Small intestine (tissue), 7 donors: ENCODE measurements around the gene LYPD6B. TPM values are rescaled to one million over a fixed set of nuclear protein-coding genes. Genes with fewer than 3 reads are reported as not detected.

ENCODE experiments used
- DNase-seq, 2 donors: peaks; one replicate each; pipeline versions ENCODE4 v3.0.0 to v3.0.0-alpha.2; 2013
- FAIRE-seq: peaks from 2 replicates; lab custom pipeline; 2012; peaks lifted over from hg19 to GRCh38; lab: Jason Lieb, UNC
- H3K27ac ChIP-seq, 3 donors: one replicate each; pipeline ENCODE4 v1.5.1; 2013; ENCODE audit warnings: low read length in 2 of 3, mild to moderate bottlenecking in 2 of 3, control low read depth in 1 of 3, inconsistent platforms in 1 of 3, low read depth in 1 of 3, moderate library complexity in 1 of 3
- H3K27me3 ChIP-seq, 3 donors: one replicate each; pipeline ENCODE4 v1.6.1; 2013; ENCODE audit warnings: low read length in 3 of 3, inconsistent platforms in 1 of 3; ENCODE audit not compliant: control insufficient read depth in 3 of 3, insufficient read depth in 3 of 3
- H3K36me3 ChIP-seq, 3 donors: one replicate each; pipeline ENCODE4 v1.6.1; 2013; ENCODE audit warnings: low read length in 3 of 3, inconsistent platforms in 1 of 3, low read depth in 1 of 3, mild to moderate bottlenecking in 1 of 3, moderate library complexity in 1 of 3; ENCODE audit not compliant: control insufficient read depth in 3 of 3, insufficient read depth in 2 of 3
- H3K4me1 ChIP-seq, 3 donors: one replicate each; pipeline ENCODE4 v1.6.1; 2013; ENCODE audit warnings: low read length in 2 of 3, inconsistent platforms in 1 of 3, low read depth in 1 of 3, mild to moderate bottlenecking in 1 of 3, moderate library complexity in 1 of 3; ENCODE audit not compliant: control insufficient read depth in 3 of 3, insufficient read depth in 2 of 3
- H3K4me3 ChIP-seq, 3 donors: one replicate each; pipeline ENCODE4 v1.5.1; 2013; ENCODE audit warnings: low read length in 3 of 3, control low read depth in 1 of 3, inconsistent platforms in 1 of 3, low read depth in 1 of 3, mild to moderate bottlenecking in 1 of 3, moderate library complexity in 1 of 3
- H3K9me3 ChIP-seq, 2 donors: one replicate each; pipeline ENCODE4 v1.6.1; 2013; ENCODE audit warnings: low read depth in 1 of 2, low read length in 1 of 2; ENCODE audit not compliant: control insufficient read depth in 2 of 2, insufficient read depth in 1 of 2
- WGBS, 3 donors: extraction: QIAGEN DNeasy Blood & Tissue Kit; methylation state at CpG; one replicate each; pipeline ENCODE4 v1.1.7; 2013; 5-methylcytosine and 5-hydroxymethylcytosine counted together
- polyA plus RNA-seq, 4 donors: library from polyadenylated mRNA; stranded (reverse) in 3 of 4; unstranded in 1 of 4; fragments of 200-250 nt in 3 of 4; fragments of 120-200 nt in 1 of 4; gene quantifications; one replicate each; pipeline versions ENCODE4 v1.2.1 to v1.2.3, GENCODE V29; 2013
- donor health status: healthy with polysubstance abuse.
- donor health status: control.
- donor health status: control.
- donor health status: Bipolar disorder and iron deficiency.
- donor health status: healthy.

LYPD6B gene
- polyA plus RNA-seq, 4 donors, result 1.3 to 28.0 (median 7.8) TPM

- no peak overlapping the region for H3K4me3 ChIP-seq
- no peak overlapping the region for H3K27ac ChIP-seq
- H3K27me3 ChIP-seq, result no peaks in the 10 kb centered on the region
- no peaks in the 10 kb centered on the region for H3K36me3 ChIP-seq
- no peak for FAIRE-seq
- 88 to 95% (median 93%) methylated on average over 5 of the region's 5 CpGs for WGBS, 3 donors
- H3K4me1 ChIP-seq, result no peaks in the 10 kb centered on the region
- H3K9me3 ChIP-seq, result no peaks in the 10 kb centered on the region
- DNase-seq, result no peak
Measured at GRCh38 chr2:149178612-149179011, 140.1 kb downstream of the LYPD6B start.

- Histone ChIP-seq H3K27me3 (no peaks in the 10 kb centered on the region), H3K4me1 (no peaks in the 10 kb centered on the region), H3K27ac (no peak overlapping the region), H3K36me3 (no peaks in the 10 kb centered on the region), H3K4me3 (no peak overlapping the region), H3K9me3 (no peaks in the 10 kb centered on the region)
- DNase-seq, result no peak
- no peak for FAIRE-seq
- 73 to 86% (median 82%) methylated on average over 9 of the region's 9 CpGs for WGBS, 3 donors
Measured at GRCh38 chr2:149180226-149180875, 141.9 kb downstream of the LYPD6B start.

- no peak for DNase-seq
- H3K9me3 ChIP-seq, result no peaks in the 10 kb centered on the region
Measured at GRCh38 chr2:149183187-149183586, 144.7 kb downstream of the LYPD6B start.

GRCh38 chr2:149184991-149185390 lies 146.5 kb downstream of the LYPD6B start:
- H3K27ac ChIP-seq, result no peak overlapping the region
- 83 to 93% (median 87%) methylated on average over 2 of the region's 2 CpGs for WGBS, 3 donors
- H3K27me3 ChIP-seq, result no peaks in the 10 kb centered on the region
- H3K36me3 ChIP-seq, result no peaks in the 10 kb centered on the region
- FAIRE-seq (no peak), DNase-seq (no peak)
- no peaks in the 10 kb centered on the region for H3K4me1 ChIP-seq
- no peaks in the 10 kb centered on the region for H3K9me3 ChIP-seq
- H3K4me3 ChIP-seq, result no peak overlapping the region

More at GRCh38 chr2:149183187-149183586, 144.7 kb downstream of the LYPD6B start:
- no peaks in the 10 kb centered on the region for H3K4me1 ChIP-seq
- H3K4me3 ChIP-seq, result no peak overlapping the region
- WGBS, 3 donors, result 96 to 100% (median 98%) methylated on average over 1 of the region's 1 CpG
- FAIRE-seq, result no peak
- H3K36me3 ChIP-seq, result no peaks in the 10 kb centered on the region
- no peaks in the 10 kb centered on the region for H3K27me3 ChIP-seq
- no peak overlapping the region for H3K27ac ChIP-seq

- Histone ChIP-seq H3K27me3 (no peaks in the 10 kb centered on the region), H3K4me1 (no peaks in the 10 kb centered on the region), H3K27ac (no peak overlapping the region), H3K36me3 (no peaks in the 10 kb centered on the region), H3K4me3 (no peak overlapping the region), H3K9me3 (no peaks in the 10 kb centered on the region)
- FAIRE-seq (no peak), DNase-seq (peak in 1 of 2 donors; percentile 48)
- WGBS, 3 donors, result 34 to 74% (median 58%) methylated on average over 5 of the region's 5 CpGs
Measured at GRCh38 chr2:149185942-149186490, 147.5 kb downstream of the LYPD6B start.

- no peaks in the 10 kb centered on the region for H3K9me3 ChIP-seq
- no peaks in the 10 kb centered on the region for H3K27me3 ChIP-seq
- H3K4me3 ChIP-seq, result no peak overlapping the region
- no peaks in the 10 kb centered on the region for H3K36me3 ChIP-seq
- FAIRE-seq (no peak), DNase-seq (no peak)
- no peaks in the 10 kb centered on the region for H3K4me1 ChIP-seq
- no peak overlapping the region for H3K27ac ChIP-seq
Measured at GRCh38 chr2:149187057-149187456, 148.6 kb downstream of the LYPD6B start.

- H3K27ac ChIP-seq, result no peak overlapping the region
- 61 to 81% (median 68%) methylated on average over 1 of the region's 1 CpG for WGBS, 3 donors
- no peak overlapping the region for H3K4me3 ChIP-seq
- no peaks in the 10 kb centered on the region for H3K36me3 ChIP-seq
- DNase-seq, result no peak
- H3K4me1 ChIP-seq, result no peaks in the 10 kb centered on the region
- H3K9me3 ChIP-seq, result no peaks in the 10 kb centered on the region
- no peaks in the 10 kb centered on the region for H3K27me3 ChIP-seq
- no peak for FAIRE-seq
Measured at GRCh38 chr2:149188291-149188690, 149.8 kb downstream of the LYPD6B start.

- H3K4me1 ChIP-seq, result no peaks in the 10 kb centered on the region
- H3K36me3 ChIP-seq, result no peaks in the 10 kb centered on the region
- no peaks in the 10 kb centered on the region for H3K9me3 ChIP-seq
- H3K4me3 ChIP-seq, result no peak overlapping the region
- DNase-seq (no peak), FAIRE-seq (no peak)
- no peak overlapping the region for H3K27ac ChIP-seq
- no peaks in the 10 kb centered on the region for H3K27me3 ChIP-seq
Measured at GRCh38 chr2:149189769-149190168, 151.3 kb downstream of the LYPD6B start.

- no peak for DNase-seq
- H3K4me1 ChIP-seq, result no peaks in the 10 kb centered on the region
- FAIRE-seq, result no peak
- no peaks in the 10 kb centered on the region for H3K36me3 ChIP-seq
- no peaks in the 10 kb centered on the region for H3K27me3 ChIP-seq
- H3K27ac ChIP-seq, result no peak overlapping the region
- 86 to 100% (median 97%) methylated on average over 5 of the region's 5 CpGs for WGBS, 3 donors
- H3K9me3 ChIP-seq, result no peaks in the 10 kb centered on the region
- H3K4me3 ChIP-seq, result no peak overlapping the region
Measured at GRCh38 chr2:149191915-149192314, 153.4 kb downstream of the LYPD6B start.
